Measurements from ENCODE around the gene CDC7.
A peak's percentile ranks its signal among the peaks of the same experiment; 100 is the strongest.

The CDC7 gene

DNA sequence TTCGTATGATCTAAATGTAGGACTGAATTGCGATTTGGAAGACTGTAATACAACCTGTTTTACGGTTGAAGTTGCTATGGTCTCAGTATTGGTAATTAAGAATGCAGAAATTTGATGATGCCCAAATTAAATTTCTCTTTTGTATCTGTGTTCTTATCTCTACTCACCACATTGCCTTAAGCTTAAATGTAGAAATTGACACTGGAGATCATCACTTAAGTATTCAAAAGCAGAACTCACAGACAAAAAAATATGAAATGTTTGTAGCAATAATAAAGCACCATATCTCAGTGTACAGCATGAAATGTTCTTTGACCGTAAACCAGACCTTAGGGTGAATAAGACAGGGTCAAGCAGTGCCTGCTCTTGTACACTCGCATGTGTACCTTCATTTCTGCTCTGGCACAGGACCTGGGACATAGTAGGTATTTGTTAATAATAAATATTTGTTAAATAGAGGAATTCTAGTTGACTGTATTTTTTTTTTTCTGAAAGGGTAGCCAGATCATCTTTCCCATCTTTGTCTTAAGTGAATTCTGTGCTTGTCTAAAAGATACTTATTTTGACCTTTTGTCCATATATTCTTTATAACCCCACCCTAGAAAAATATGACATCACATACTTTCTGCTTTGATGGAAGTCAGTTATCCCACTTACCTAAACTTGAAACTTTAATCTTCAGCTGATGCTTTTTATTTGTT lies 1.5 kb downstream of the CDC7 start:
- no peak for DNase-seq (ENCODE audit: low spot score)
- TF ChIP-seq, protein P1, sequence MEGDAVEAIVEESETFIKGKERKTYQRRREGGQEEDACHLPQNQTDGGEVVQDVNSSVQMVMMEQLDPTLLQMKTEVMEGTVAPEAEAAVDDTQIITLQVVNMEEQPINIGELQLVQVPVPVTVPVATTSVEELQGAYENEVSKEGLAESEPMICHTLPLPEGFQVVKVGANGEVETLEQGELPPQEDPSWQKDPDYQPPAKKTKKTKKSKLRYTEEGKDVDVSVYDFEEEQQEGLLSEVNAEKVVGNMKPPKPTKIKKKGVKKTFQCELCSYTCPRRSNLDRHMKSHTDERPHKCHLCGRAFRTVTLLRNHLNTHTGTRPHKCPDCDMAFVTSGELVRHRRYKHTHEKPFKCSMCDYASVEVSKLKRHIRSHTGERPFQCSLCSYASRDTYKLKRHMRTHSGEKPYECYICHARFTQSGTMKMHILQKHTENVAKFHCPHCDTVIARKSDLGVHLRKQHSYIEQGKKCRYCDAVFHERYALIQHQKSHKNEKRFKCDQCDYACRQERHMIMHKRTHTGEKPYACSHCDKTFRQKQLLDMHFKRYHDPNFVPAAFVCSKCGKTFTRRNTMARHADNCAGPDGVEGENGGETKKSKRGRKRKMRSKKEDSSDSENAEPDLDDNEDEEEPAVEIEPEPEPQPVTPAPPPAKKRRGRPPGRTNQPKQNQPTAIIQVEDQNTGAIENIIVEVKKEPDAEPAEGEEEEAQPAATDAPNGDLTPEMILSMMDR (IDR thresholded peaks at IDR 0.05; ENCODE audit: extremely low read depth, insufficient read depth, missing control alignments), result no peak
- in situ Hi-C loops (cut with MboI; ENCODE audit: low pct_unique_long_range_greater_than_20kb, low sequenced_read_pairs, unreplicated experiment), result loop anchor here (25.0 kb wide), 2 partner anchors 385 to 1110 kb away; partner anchors contain the start of gene TGFBR3

DNA sequence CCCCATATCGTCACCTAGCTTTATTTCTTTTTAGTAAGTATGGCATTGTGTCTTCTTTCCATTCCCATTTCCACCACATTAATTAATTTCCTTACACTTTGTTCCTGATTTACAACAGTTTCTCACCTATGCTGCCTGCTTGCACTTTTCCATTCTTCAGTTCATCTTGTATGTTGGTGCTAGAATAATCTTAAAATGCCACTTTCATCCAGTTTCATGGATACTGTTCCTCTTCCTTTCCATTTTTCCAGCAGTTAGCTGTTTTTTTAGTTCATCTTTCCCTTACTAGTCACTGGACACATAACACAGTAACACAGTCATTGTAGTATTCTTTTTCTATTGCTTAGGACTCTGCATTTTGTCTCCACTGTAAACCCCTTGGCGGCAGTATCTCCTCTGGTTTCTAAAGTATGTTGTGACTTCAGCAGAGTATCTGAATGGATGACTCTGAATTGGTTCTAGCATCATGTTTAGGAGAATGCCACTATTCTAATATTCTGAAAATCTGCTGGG lies 2.1 kb downstream of the CDC7 start:
- peak; percentile 10 for DNase-seq (ENCODE audit: low spot score)
- TF ChIP-seq, protein P1 (IDR thresholded peaks at IDR 0.05; ENCODE audit: extremely low read depth, insufficient read depth, missing control alignments), result peak; percentile 13
- in situ Hi-C loops (cut with MboI; ENCODE audit: low pct_unique_long_range_greater_than_20kb, low sequenced_read_pairs, unreplicated experiment), result loop anchor here (25.0 kb wide), 2 partner anchors 385 to 1110 kb away; partner anchors contain the start of gene TGFBR3

DNA sequence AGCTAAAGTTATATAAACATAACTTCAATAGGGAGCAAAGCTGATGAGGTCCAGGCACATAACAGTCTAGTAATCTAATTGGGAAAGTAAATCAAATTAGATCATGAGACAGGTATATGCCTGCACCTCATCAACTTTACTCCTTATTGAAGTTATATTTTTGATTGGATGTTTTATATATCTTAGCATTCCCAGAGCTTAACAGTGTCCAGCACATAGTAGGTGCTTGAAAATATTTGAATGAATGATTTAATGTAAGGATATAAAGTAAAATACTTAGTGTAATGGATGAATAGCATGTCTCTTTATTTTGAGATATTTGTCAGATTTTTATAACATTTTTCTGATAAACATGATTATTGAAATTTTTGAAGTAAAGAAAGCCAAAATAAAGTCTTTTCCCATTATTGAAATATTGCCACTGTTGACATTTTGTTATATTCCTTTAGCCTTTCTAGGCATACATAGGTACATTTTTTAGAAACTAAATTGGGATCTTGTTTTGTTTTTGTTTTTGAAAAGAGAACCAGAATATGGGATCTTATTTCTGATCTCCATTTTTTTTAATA lies 2.8 kb downstream of the CDC7 start:
- TF ChIP-seq, protein P1 (IDR thresholded peaks at IDR 0.05; ENCODE audit: extremely low read depth, insufficient read depth, missing control alignments), result no peak
- in situ Hi-C loops (cut with MboI; ENCODE audit: low pct_unique_long_range_greater_than_20kb, low sequenced_read_pairs, unreplicated experiment), result loop anchor here (25.0 kb wide), 2 partner anchors 384 to 1109 kb away; partner anchors contain the start of gene TGFBR3

DNA sequence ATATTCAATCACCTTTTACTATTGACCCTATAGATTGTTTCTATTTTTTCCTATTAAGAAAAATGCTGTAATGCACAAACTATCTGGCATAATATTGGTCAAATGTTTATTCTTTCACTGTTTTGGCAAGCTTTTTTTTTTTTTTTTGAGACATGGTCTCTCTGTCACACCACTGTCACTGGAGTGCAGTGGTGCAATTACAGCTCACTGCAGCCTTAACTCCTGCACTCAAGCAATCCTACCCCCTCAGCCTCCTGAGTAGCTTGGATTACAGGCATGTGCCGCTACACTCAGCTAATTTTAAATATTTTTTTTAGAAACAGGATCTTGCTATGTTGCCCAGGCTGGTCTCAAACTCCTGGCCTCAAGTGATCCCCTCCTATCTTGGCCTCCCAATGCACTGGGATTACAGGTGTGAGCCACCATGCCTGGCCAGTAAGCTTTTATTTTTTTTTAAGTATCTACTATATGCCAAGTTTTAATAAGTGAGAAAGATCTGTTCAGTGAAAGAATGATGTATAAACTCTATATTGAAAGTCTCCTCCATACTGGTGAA lies 3.4 kb downstream of the CDC7 start:
- DNase-seq (ENCODE audit: low spot score), result no peak
- TF ChIP-seq, protein P1 (IDR thresholded peaks at IDR 0.05; ENCODE audit: extremely low read depth, insufficient read depth, missing control alignments), result no peak
- in situ Hi-C loops (cut with MboI; ENCODE audit: low pct_unique_long_range_greater_than_20kb, low sequenced_read_pairs, unreplicated experiment), result loop anchor here (25.0 kb wide), 2 partner anchors 383 to 1108 kb away; partner anchors contain the start of gene TGFBR3

More for the DNA sequence above, 2.8 kb downstream of the CDC7 start:
- no peak for DNase-seq (ENCODE audit: low spot score)

DNA sequence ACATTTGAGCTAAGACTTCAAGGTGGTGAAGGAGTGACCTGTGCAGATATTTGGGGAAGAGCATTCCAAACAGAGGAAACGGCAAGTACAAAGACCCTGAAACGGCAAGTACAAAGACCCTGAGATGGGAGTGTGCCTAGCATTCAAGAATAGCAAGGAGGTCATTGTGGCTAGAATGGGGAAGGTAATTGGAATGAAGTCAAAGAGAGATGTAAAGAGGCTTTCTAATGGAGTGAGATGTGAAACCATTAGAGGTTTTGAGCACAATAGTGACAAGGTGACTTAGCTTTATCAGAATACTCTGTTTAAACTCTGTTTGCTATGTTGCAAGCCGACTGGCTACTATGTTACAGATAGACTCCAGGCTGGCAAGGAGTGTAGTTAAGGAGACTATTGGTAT lies 4.4 kb downstream of the CDC7 start:
- no peak for DNase-seq (ENCODE audit: low spot score)
- TF ChIP-seq, protein P1 (IDR thresholded peaks at IDR 0.05; ENCODE audit: extremely low read depth, insufficient read depth, missing control alignments), result no peak
- in situ Hi-C loops (cut with MboI; ENCODE audit: low pct_unique_long_range_greater_than_20kb, low sequenced_read_pairs, unreplicated experiment), result loop anchor here (25.0 kb wide), 2 partner anchors 382 to 1107 kb away; partner anchors contain the start of gene TGFBR3

DNA sequence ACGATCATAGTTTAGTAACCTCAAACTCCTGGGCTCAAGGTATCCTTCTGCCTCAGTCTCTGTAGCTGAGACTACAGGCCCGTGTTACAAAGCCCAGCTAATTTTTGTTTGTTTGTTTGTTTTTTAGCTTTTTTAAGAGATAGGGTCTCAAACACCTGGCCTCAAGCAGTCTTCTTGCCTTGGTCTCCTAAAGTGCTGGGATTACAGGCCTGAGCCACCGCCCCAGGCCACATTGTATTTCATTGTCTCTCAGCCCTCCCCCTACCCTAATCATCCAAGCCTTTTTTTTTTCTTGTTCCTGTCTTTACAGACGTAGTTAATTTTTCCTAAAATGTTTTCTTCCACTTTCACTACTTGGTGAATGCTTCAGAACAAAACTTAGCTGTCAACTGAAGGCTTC lies 5.4 kb downstream of the CDC7 start:
- TF ChIP-seq, protein P1 (IDR thresholded peaks at IDR 0.05; ENCODE audit: extremely low read depth, insufficient read depth, missing control alignments), result no peak
- in situ Hi-C loops (cut with MboI; ENCODE audit: low pct_unique_long_range_greater_than_20kb, low sequenced_read_pairs, unreplicated experiment), result loop anchor here (25.0 kb wide), 2 partner anchors 381 to 1106 kb away; partner anchors contain the start of gene TGFBR3
- DNase-seq (ENCODE audit: low spot score), result no peak

Measured in GM13977 (cell line).